ENCODE results near the gene NKAP. TPM values are rescaled to one million over a fixed set of nuclear protein-coding genes. Genes with fewer than 3 reads are reported as not detected.
A peak's percentile ranks its signal among the peaks of the same experiment; 100 is the strongest.
"Not testable (repeated sequence)": the region's sequence is repeated elsewhere in the genome, so short reads cannot be mapped to it uniquely, and the experiment has no call there.

Gene NKAP
- total RNA-seq, 2 experiments from 2014 or later = 10.0 to 12.2 TPM

DNA sequence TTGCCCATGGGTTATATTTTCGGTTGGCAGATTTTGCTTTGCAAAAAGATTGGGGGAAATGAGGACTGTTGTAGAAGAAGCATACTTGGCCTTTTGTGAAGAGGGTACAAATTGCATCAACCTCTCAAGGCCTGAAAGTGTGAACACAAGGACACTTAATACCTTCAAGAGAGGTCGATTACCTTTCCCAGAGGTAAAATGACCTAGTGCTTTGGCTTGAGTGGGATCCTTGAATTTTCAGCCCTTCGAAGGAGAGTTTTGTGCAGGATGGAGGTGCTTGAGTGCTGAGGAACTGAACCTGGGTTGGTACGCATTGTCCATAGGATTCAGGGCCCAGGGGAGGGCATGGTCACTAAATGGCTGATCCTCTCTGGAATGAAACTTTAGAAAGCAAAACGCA lies 27.6 kb upstream of the NKAP start:
- TF ChIP-seq, protein P1, sequence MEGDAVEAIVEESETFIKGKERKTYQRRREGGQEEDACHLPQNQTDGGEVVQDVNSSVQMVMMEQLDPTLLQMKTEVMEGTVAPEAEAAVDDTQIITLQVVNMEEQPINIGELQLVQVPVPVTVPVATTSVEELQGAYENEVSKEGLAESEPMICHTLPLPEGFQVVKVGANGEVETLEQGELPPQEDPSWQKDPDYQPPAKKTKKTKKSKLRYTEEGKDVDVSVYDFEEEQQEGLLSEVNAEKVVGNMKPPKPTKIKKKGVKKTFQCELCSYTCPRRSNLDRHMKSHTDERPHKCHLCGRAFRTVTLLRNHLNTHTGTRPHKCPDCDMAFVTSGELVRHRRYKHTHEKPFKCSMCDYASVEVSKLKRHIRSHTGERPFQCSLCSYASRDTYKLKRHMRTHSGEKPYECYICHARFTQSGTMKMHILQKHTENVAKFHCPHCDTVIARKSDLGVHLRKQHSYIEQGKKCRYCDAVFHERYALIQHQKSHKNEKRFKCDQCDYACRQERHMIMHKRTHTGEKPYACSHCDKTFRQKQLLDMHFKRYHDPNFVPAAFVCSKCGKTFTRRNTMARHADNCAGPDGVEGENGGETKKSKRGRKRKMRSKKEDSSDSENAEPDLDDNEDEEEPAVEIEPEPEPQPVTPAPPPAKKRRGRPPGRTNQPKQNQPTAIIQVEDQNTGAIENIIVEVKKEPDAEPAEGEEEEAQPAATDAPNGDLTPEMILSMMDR (IDR thresholded peaks at IDR 0.05) = no peak
- Mint-ChIP-seq H3K27ac (no peak overlapping the region), H3K36me3 (ENCODE audit: low read depth) (no peaks in the 10 kb centered on the region), H3K27me3 (no peaks in the 10 kb centered on the region), H3K4me1 (ENCODE audit: low read depth) (no peaks in the 10 kb centered on the region), H3K4me3 (no peak overlapping the region), H3K9me3 (no peaks in the 10 kb centered on the region)
- ATAC-seq (no peak), DNase-seq (no peak)
- CTCF ChIA-PET = no interaction called here
- intact Hi-C loops (cut with micrococcal nuclease) = no loop called here
- POLR2A ChIA-PET = no interaction called here

DNA sequence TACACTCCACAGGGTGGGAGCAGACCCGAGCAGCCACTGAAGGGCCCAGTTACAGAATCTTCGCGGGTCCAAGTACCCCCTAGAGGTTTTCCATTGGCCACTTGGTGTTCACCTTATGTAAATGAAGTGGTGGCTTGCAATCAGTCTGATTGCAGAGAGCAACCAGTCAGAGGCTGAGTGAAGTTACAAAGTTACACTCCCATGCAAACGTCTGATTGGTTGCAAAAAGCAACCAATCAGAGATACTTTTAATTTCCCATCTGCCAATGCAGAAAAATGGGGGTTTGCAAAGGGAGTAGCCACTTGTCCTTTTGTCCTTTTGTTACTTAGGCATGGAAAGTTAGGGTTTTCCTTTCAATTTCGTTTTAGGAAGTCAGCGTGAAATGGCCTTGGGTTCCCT lies 27.0 kb upstream of the NKAP start:
- Mint-ChIP-seq H3K4me3 (no peak overlapping the region), H3K4me1 (ENCODE audit: low read depth) (no peaks in the 10 kb centered on the region), H3K36me3 (ENCODE audit: low read depth) (no peaks in the 10 kb centered on the region), H3K9me3 (no peaks in the 10 kb centered on the region), H3K27me3 (no peaks in the 10 kb centered on the region), H3K27ac (no peak overlapping the region)
- DNase-seq (no peak), ATAC-seq (no peak)
- intact Hi-C loops (cut with micrococcal nuclease) = no loop called here
- ChIA-PET CTCF (no interaction called here), POLR2A (no interaction called here)
- TF ChIP-seq, protein P1 (IDR thresholded peaks at IDR 0.05) = no peak

DNA sequence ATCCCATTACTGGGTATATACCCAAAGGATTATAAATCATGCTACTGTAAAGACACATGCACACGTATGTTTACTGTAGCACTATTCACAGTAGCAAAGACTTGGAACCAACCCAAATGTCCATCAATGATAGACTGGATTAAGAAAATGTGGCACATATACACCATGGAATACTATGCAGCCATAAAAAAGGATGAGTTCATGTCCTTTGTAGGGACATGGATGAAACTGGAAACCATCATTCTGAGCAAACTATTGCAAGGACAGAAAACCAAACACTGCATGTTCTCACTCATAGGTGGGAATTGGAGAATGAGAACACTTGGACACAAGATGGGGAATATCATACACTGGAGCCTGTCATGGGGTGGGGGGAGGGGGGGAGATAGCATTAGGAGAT lies 23.3 kb upstream of the NKAP start:
- H3K4me3 Mint-ChIP-seq; intact Hi-C loops (cut with micrococcal nuclease); DNase-seq; ATAC-seq; H3K27ac Mint-ChIP-seq; H3K36me3 Mint-ChIP-seq (ENCODE audit: low read depth); CTCF ChIA-PET; H3K9me3 Mint-ChIP-seq; H3K27me3 Mint-ChIP-seq; POLR2A ChIA-PET; H3K4me1 Mint-ChIP-seq (ENCODE audit: low read depth): not testable (repeated sequence)

DNA sequence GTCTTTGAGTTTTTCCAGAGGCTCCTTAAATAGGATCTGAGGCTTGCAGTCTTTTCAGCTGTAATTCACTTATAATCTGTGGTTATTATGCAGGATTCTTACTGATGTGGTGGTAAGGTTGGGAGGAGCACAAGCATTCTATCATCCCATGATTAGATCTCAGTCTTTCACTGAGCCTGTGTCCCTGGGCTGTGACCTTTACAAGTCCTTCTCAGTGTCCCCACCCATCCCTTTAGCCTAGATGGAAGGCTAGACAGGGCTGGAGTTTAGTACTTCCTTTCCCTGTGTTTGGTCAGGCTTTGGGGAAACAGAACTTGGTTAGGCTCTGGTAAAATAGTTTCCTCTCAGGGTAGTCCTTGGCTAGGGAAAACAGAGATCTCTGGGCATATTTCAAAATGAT lies 17.1 kb upstream of the NKAP start:
- H3K27me3 Mint-ChIP-seq = peaks cover 10% of the 10 kb centered on the region
- TF ChIP-seq, protein P1 (IDR thresholded peaks at IDR 0.05) = no peak
- H3K27ac Mint-ChIP-seq = no peak overlapping the region
- no peak for ATAC-seq
- H3K9me3 Mint-ChIP-seq = peaks cover 5% of the 10 kb centered on the region
- no peak for DNase-seq
- CTCF ChIA-PET = no interaction called here
- H3K4me3 Mint-ChIP-seq = no peak overlapping the region
- peaks cover 11% of the 10 kb centered on the region for H3K4me1 Mint-ChIP-seq (ENCODE audit: low read depth)
- intact Hi-C loops (cut with micrococcal nuclease) = no loop called here
- POLR2A ChIA-PET = no interaction called here
- no peaks in the 10 kb centered on the region for H3K36me3 Mint-ChIP-seq (ENCODE audit: low read depth)

DNA sequence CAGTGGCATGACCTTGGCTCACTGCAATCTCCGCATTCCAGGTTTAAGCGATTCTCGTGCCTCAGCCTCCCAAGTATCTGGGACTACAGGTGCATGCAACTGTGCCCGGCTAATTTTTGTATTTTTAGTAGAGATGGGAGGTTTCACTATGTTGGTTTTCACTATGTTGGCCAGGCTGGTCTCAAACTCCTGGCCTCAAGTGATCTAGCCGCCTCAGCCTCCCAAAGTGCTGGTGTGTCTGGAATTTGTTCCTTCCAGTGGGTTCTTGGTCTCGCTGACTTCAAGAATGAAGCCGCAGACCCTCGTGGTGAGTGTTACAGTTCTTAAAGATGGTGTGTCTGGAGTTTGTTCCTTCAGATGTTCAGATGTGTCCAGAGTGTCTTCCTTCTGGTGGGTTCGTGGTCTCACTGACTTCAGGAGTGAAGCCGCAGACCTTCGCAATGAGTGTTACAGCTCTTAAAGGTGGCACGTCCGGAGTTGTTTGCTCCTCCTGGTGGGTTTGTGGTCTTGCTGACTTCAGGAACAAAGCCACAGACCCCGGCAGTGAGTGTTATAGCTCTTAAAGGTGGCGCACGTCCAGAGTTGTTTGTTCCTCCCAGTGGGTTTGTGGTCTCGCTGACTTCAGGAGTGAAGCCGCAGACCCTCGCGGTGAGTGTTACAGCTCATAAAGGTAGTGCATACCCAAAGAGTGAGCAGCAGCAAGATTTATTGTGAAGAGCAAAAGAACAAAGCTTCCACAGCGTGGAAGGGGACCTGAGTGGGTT lies 12.4 kb upstream of the NKAP start:
- CTCF ChIA-PET = interaction anchor here (1.5 to 2.2 kb wide), 2 partner anchors 8 to 11 kb away, joined by 4 to 5 read pairs; no protein-coding TSS in a partner anchor
- ATAC-seq (peak; percentile 74), DNase-seq (peak; percentile 89)
- Mint-ChIP-seq H3K4me1 (ENCODE audit: low read depth) (peaks cover 26% of the 10 kb centered on the region), H3K4me3 (peak overlapping the region; percentile 15), H3K27ac (peak overlapping the region; percentile 46)
- H3K9me3 Mint-ChIP-seq; H3K36me3 Mint-ChIP-seq (ENCODE audit: low read depth); intact Hi-C loops (cut with micrococcal nuclease); POLR2A ChIA-PET; H3K27me3 Mint-ChIP-seq: not testable (repeated sequence)

DNA sequence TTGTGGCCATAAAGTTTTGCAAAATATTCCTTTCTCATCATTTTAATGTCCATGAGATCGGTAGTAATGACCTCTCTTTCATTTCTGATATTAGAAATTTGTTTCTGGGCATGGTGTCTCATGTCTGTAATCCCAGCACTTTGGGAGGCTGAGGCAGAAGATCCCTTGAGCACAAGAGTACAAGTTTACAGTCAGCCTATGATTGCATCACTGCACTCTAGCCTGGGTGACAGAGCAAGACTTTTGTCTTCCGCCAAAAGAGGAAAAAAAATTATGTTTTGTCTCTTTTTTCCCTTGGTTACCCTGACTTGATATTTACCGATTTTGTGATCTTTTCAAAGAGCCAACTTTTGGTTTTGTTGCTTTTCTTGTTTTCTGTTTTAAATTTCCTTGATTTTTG lies 10.8 kb upstream of the NKAP start:
- ChIA-PET POLR2A (no interaction called here), CTCF (no interaction called here)
- peaks cover 5% of the 10 kb centered on the region for H3K9me3 Mint-ChIP-seq
- peaks cover 4% of the 10 kb centered on the region for H3K27me3 Mint-ChIP-seq
- DNase-seq (no peak), ATAC-seq (no peak)
- intact Hi-C loops (cut with micrococcal nuclease) = no loop called here
- TF ChIP-seq, protein P1 (IDR thresholded peaks at IDR 0.05) = no peak
- no peak overlapping the region for H3K4me3 Mint-ChIP-seq
- H3K27ac Mint-ChIP-seq = no peak overlapping the region
- H3K4me1 Mint-ChIP-seq (ENCODE audit: low read depth) = peaks cover 26% of the 10 kb centered on the region
- H3K36me3 Mint-ChIP-seq (ENCODE audit: low read depth) = no peaks in the 10 kb centered on the region

Measured in activated CD8-positive, alpha-beta T cell treated with anti-CD3 and anti-CD28 coated beads for 36 hours (primary cell).